GM19099 (cell line): ENCODE data around the gene VWF.

Experiments
- POLR2A ChIP-seq: IDR thresholded peaks from 3 replicates; pipeline ENCODE4 v1.6.1; 2011; ENCODE audit warnings: low read depth; ENCODE audit not compliant: insufficient read length; ENCODE audit errors: extremely low read depth

Gene VWF

GRCh38 chr12:6074427-6074826 lies 50.0 kb downstream of the VWF start:
- no peak for TF ChIP-seq POLR2A

GRCh38 chr12:6073426-6073825 lies 51.0 kb downstream of the VWF start:
- no peak for TF ChIP-seq POLR2A

- no peak for TF ChIP-seq POLR2A
Observed at GRCh38 chr12:6072302-6072752, 52.1 kb downstream of the VWF start.

- TF ChIP-seq POLR2A, result no peak
Observed at GRCh38 chr12:6071589-6071988, 52.9 kb downstream of the VWF start.

- TF ChIP-seq POLR2A, result no peak
Observed at GRCh38 chr12:6070472-6071257, 53.8 kb downstream of the VWF start.

GRCh38 chr12:6069437-6070093 lies 54.9 kb downstream of the VWF start:
- no peak for TF ChIP-seq POLR2A

GRCh38 chr12:6068227-6068626 lies 56.2 kb downstream of the VWF start:
- TF ChIP-seq POLR2A, result no peak

- TF ChIP-seq POLR2A, result no peak
Observed at GRCh38 chr12:6067152-6067916, 57.1 kb downstream of the VWF start.

GRCh38 chr12:6066651-6067050 lies 57.8 kb downstream of the VWF start:
- TF ChIP-seq POLR2A, result no peak

GRCh38 chr12:6065863-6066199 lies 58.6 kb downstream of the VWF start:
- no peak for TF ChIP-seq POLR2A

- TF ChIP-seq POLR2A, result no peak
Observed at GRCh38 chr12:6065131-6065862, 59.2 kb downstream of the VWF start.

GRCh38 chr12:6062757-6063735 lies 61.4 kb downstream of the VWF start:
- no peak for TF ChIP-seq POLR2A

GRCh38 chr12:6062395-6062756 lies 62.1 kb downstream of the VWF start:
- no peak for TF ChIP-seq POLR2A

GRCh38 chr12:6061660-6062059 lies 62.8 kb downstream of the VWF start:
- TF ChIP-seq POLR2A, result no peak

- no peak for TF ChIP-seq POLR2A
Observed at GRCh38 chr12:6059860-6060565, 64.5 kb downstream of the VWF start.
